GM12878 (cell line): ENCODE data around the gene PTCD1.

ENCODE experiments used
- CTCF ChIP-seq, 3 experiments: IDR thresholded peaks in 2 of 3; conservative IDR thresholded peaks in 1 of 3; 2 replicates each; pipeline ENCODE4 v1.5.1; 2011; ENCODE audit warnings: low read depth in 3 of 3, low read length in 3 of 3, mild to moderate bottlenecking in 3 of 3, control low read depth in 2 of 3, moderate library complexity in 2 of 3, inconsistent platforms in 1 of 3, mixed read lengths in 1 of 3; ENCODE audit not compliant: control insufficient read depth in 2 of 3, insufficient read depth in 1 of 3; ENCODE audit errors: extremely low read depth in 1 of 3
- EP300 ChIP-seq, 2 experiments: fragments of 150-350 bp in 1 of 2; IDR thresholded peaks; 2 replicates each; pipeline ENCODE4 v1.6.1; 2011 to 2012; ENCODE audit warnings: low read depth in 2 of 2, low read length in 2 of 2, borderline replicate concordance in 1 of 2, improper control_type of control experiment in 1 of 2, inconsistent platforms in 1 of 2; ENCODE audit not compliant: control insufficient read depth in 1 of 2
- FOXK2 ChIP-seq: fragments of 450-650 bp; IDR thresholded peaks from 2 replicates; pipeline ENCODE4 v1.6.1; 2017; ENCODE audit warnings: mild to moderate bottlenecking, moderate library complexity
- POLR2A ChIP-seq: IDR thresholded peaks from 2 replicates; pipeline ENCODE4 v1.6.1; 2011; ENCODE audit warnings: low read depth, mild to moderate bottlenecking, low read length
- RAD21 ChIP-seq: IDR thresholded peaks from 2 replicates; pipeline ENCODE4 v1.6.1; 2011; ENCODE audit warnings: mild to moderate bottlenecking, low read depth, low read length, moderate library complexity; ENCODE audit not compliant: insufficient read depth
- REST ChIP-seq: IDR thresholded peaks from 2 replicates; pipeline ENCODE4 v1.6.1; 2012; ENCODE audit warnings: mild to moderate bottlenecking, low read depth, low read length
- SPI1 ChIP-seq: IDR thresholded peaks from 2 replicates; pipeline ENCODE4 v1.6.1; 2011; ENCODE audit warnings: low read depth, mild to moderate bottlenecking, low read length, moderate library complexity, borderline replicate concordance; ENCODE audit not compliant: insufficient read depth
- YBX1 ChIP-seq: fragments of 450-650 bp; IDR thresholded peaks from 2 replicates; pipeline ENCODE4 v1.6.1; 2016; ENCODE audit warnings: antibody characterized with exemption
- ZBTB40 ChIP-seq: fragments of 450-650 bp; IDR thresholded peaks from 2 replicates; pipeline ENCODE4 v1.6.1; 2016; ENCODE audit warnings: mild to moderate bottlenecking, moderate library complexity, borderline replicate concordance

- no peak for TF ChIP-seq CTCF (IDR thresholded peaks at IDR 0.05 in 2 of 3, conservative IDR thresholded peaks at IDR 0.05 in 1 of 3; ENCODE audit: control insufficient read depth in 2 of 3, extremely low read depth in 1 of 3, insufficient read depth in 1 of 3, low read depth in 3 of 3, low read length in 3 of 3)
- no peak for TF ChIP-seq YBX1
- TF ChIP-seq RAD21, result no peak
- no peak for TF ChIP-seq SPI1
- no peak; the same call in 1 of the 2 replicates for TF ChIP-seq POLR2A
- no peak for TF ChIP-seq ZBTB40
- no peak for TF ChIP-seq EP300 (IDR thresholded peaks at IDR 0.05; ENCODE audit: borderline replicate concordance in 1 of 2, control insufficient read depth in 1 of 2, low read depth in 2 of 2, low read length in 2 of 2)
- no peak for TF ChIP-seq REST
- no peak for TF ChIP-seq FOXK2
Measured at GRCh38 chr7:99387912-99388311, 50.7 kb downstream of the PTCD1 start.
